Stimulated activated CD8-positive, alpha-beta memory T cell treated with anti-CD3 and anti-CD28 coated beads, Interleukin-2, amount 100 ng/mL, for 48 hours (primary cell): Measurements from ENCODE around the gene AK9.
"Not testable (repeated sequence)": the region's sequence is repeated elsewhere in the genome, so short reads cannot be mapped to it uniquely, and the experiment has no call there.

Source experiments
- DNase-seq, 2 donors: peaks; one replicate each; pipeline ENCODE4 v3.0.0-alpha.2; 2020; ENCODE audit warnings: low read depth in 2 of 2

The AK9 gene

DNA sequence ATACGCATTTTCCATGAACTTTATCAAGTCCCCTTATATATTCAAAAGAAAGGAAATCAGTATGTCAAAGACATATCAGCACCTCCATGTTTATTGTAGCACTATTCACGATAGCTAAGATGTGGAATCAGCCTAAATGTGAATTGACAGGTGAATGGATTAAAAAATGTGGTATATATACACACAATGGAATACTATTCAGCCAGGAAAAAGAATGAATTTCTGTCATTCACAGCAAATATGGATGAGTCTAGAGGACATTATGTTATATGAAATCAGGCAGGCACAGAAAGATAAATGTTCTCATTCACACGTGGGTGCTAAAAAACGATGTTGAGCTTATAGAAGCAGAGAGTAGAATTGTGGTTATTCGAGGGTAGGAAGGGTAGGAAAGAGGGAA is 5.4 kb upstream of the AK9 start:
- DNase-seq: no peak

DNA sequence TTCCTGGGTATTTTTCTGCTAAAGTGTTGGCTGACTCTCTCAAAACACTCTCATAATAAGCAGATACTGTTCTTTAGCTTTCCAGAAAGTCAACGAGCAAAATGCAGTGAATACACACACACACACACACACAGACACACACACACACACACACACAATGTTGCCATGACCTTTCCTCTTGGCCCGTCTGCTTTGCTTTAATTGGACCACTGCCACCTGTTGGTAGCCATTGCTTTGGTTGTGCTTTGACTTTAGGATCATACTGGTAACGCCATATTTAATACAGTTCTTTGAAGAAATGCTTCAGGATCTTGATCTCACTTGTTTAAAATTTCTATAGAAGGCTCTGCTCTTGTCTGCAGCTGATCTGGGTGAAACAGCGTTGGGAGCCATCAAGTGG is 4.5 kb upstream of the AK9 start:
- DNase-seq: no peak

DNA sequence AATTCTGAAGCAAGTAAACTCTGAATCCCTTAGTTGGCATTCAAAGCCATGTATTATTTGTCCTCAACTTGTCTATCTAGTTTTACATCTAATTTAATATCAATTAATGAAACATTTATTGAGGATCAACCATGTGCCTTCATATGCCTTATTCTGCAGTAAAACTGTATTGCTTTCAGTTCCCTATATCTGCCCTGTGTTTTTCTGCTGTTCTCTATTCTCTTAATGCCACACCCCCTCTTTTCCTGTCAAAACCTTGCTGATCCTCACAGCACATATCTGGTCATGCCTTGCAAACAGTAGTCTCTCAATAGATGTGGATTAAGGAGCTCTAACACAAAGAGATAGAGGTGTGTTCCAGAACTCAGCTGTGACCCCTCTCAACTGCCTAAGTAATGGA is 2.1 kb upstream of the AK9 start:
- no peak for DNase-seq

DNA sequence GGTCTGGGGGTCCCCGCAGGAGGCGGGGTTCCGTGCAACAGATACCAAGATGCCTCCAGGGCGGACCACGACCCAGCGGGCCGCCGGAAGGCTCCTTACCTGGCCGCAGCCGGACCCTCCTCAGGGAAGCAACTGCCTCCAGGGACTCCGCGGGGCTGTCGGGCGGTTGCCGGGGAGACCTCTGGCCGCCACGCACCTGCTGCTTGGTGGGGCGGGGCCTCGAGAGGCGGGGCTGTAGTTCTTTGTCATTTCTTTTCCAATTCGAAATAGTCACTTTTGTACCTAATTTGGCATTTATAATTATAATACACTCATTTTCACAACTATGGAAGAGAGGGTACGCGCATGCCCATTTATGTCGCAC is 647 bp downstream of the AK9 start:
- peak; percentile 47 to 51 for DNase-seq

DNA sequence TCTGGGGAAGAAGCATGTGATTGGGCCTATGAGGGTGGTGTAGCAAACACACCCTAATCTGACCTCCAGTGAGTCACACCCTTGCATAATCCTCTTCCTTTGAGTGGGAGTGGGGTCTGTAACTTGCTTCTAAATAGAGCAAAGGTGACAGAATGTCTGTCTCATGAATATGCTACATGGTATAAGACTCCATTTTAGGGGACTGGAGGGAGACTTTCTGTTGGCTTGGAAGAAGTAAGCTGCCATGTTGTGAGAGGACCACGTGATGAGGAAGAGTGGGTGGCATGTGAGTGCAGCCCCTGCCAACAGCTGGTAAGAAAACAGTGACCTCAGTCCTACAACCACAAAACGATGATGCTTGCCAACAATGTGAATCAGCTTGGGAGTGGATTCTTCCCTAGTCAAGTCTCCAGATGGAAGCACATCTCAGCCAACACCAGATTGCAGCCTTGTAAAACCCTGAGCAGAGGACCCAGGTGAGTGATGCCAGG is 3.7 kb downstream of the AK9 start:
- no peak for DNase-seq

DNA sequence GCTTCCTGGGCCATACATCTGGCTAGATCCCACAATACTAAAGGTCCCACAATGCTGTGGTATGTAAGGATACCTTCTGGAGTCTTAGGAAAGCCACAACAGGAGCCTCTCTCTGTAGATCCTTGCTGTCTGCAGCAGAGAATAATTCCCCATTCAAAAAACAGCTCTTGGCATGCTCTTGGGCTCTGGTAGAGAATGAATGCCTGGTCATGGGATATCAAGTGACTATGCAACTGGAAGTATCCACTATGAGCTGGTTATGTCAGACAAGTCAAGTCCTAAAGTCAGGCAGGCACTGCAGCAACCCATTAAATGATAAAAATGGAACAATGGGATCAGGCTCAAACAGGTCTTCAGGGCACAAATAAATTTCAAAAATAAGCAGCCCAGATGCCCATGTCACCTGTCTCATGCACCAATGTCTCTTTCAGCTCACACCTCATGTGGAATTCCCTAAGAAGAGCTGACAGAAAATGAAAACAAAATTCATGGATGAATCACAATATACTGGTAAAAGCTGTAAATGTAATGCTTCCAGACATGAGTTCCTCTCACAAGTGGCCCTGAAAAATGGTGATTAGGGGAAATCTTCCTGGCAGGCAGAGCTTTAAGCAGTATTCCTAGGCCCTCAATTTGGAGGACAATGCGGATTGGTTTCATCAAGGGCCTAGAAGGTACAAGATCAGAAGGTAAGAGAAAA is 4.3 kb downstream of the AK9 start:
- DNase-seq: no peak

DNA sequence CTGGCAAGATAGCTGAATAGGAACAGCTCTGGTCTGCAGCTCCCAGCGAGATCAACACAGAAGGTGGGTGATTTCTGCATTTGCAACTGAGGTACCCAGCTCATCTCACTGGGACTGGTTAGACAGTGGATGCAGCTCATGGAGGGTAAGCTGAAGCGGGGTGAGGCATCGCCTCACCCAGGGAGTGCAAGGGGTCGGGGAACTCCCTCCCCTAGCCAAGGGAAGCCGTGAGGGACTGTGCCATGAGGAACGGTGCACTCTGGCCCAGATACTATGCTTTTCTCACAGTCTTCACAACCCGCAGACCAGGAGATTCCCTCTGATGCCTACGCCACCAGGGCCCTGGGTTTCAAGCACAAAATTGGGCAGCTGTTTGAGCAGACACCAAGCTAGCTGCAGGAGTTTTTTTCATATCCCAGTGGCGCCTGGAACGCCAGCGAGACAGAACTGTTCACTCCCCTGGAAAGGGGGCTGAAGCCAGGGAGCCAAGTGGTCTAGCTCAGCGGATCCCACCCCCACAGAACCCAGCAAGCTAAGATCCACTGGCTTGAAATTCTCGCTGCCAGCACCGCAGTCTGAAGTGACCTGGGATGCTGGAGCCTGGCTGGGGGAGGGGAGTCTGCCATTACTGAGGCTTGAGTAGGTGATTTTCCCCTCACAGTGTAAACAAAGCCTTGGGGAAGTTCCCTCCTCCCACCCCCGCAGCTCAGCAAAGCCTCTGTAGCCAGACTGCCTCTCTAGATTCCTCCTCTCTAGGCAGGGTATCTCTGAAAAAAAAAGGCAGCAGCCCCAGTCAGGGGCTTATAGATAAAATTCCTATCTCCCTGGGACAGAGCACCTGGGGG is 12.1 kb downstream of the AK9 start:
- not testable (repeated sequence) for DNase-seq

DNA sequence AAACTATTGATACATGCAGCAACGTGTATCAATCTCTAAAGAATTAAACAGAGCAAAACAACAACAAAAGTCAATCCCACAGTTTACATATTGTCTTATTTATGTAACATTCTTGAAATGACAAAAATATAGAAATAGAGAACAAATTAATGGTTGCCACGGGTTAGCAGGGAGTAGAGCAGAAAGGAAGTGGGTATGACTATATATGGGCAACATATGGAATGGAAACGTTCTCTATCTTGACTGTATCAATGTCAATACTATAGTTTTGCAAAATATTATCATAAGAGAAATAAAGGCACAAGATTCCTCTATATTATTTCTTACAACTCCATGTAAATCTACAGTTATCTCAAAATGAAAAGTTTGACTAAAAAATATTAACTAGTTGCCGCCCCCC is 12.8 kb downstream of the AK9 start:
- no peak for DNase-seq

DNA sequence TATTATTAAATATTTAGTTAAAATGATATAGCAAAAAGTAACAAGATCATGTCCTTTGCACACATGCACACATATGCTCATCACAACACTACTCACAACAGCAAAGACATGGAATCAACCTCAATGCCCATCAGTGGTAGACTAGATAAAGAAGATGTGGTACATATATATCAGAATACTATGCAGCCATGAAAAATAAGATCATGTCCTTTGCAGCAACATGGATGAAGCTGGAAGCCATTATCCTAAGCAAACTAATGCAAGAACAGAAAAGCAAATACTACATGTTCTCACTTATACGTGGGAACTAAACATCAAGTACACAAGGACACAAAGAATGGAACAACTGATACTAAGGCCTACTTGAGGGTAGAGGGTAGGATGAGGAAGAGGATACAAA is 14.3 kb downstream of the AK9 start:
- DNase-seq: no peak

DNA sequence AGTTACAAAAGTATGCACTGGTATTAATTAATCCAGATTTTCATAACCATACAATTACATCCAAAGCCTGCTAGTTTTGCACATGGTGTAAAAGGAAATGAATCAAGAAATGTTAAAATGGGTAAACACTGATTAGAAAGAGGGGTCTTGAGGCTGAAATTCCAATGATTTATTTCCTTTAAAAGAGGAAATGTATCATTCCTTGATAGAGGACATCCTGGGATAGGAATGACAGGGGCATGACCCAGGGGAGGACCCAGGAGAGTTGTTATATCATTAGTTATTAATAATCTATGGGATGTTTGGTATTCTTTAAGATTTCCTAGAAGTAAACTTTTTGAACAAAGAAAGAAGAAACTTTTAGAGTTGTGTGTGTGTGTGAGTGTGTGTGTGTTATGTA is 18.2 kb downstream of the AK9 start:
- no peak for DNase-seq

DNA sequence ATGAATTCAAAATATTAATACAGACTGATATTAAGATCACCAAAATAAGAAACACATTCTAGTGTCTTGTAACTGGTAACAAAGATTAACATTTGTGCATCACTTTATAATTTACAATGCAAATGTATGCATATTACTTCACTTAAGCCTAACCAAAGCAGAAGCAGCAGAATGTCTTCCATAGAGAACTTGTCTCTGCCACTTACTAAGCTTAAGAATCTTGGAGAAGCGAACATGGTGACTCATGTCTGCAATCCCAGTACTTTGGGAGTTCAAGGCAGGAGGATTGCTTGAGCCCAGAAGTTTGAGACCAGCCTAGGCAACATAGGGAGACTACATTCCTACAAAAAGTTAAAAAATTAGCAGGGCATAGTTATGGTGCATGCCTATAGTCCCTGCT is 18.8 kb downstream of the AK9 start:
- no peak for DNase-seq

DNA sequence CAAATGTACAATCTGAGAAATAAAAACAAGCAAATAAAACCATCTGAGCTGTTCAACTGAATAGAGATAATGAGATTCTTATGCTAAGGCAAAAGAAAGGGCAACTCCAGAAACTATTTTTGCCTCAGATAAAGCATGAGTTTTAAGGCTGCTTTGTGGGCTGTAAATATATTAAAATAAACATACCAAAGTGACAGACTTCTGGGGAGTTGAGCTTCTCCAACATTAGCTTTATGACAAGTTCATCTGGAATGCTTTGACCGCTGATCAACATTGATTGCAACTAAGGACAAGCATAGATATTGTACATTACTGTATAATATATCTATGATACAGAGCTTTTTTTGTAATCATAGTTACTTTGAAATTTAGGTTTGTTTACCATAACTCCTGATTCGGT is 19.3 kb downstream of the AK9 start:
- DNase-seq: no peak

DNA sequence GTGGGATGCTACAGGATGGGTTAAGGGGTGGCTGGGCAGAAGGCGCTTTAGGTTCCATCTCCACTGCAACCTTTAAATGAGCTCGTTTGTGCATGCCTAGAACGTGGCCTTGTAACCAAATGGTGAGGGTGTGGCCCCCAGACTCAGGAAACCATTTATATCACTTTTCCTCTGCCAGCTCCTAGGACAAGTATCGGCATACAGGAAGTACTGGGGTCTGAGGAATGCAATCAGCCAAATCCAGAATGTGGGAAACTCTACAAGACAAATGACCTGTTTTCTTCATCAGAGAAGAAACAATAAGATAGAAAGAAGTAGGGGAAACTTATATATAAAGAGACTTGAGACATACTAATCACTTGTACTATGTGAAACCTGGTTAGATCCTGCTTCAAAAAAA is 21.2 kb downstream of the AK9 start:
- no peak for DNase-seq

DNA sequence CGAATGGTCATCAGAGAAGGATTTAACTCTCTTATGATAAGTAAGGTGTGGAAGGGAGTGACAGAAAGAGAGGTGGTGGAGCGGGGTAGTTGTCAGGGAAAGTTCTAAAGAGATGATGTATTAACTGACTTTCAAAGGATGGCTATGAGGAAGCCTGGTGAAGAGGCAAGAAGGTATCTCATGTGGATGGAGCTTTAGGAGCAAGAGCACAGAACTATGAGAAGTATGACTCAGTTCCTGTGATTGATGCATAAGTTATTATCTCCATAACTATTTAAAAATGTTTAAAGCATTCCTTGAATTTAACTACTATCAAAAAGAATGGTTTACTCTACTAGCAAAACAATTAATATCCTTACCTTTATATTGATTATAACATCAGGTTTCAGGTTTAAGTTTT is 28.8 kb downstream of the AK9 start:
- DNase-seq: no peak

DNA sequence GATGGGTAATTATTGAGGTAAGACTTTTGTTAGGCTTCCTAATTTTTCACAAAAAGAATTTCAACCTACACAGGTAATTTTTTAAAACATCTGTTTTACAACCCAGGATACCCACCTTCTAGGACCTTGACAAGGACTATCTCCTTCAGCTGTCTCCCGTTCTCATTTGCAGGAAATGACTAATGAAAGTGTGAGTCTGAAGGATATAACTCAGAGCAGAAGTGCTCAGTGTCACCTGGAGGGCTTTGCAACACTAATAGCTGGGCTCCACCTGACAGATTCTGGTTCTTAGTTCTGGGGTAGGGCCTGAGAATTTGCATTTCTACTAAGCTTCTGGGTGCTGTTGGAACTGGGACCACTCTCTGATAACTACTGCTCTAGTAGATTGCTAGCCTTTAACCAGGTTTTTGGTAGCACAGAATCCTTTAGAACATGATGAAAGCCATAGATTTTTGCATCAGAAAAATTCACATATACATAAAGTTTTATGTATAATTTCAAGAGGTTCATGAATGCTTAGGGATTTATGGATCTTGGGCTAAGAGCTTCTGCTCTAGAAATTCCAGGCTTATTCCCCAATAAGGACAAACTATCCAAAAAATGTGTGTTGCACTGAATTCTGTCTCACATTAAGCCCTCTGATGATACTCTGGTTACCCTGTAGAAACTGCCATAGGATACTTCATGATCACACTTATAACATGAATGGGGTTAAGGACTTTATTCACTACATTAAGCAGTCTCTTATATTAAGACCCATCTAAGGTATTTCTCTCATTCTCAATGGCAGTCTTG is 30.3 kb downstream of the AK9 start:
- no peak for DNase-seq

DNA sequence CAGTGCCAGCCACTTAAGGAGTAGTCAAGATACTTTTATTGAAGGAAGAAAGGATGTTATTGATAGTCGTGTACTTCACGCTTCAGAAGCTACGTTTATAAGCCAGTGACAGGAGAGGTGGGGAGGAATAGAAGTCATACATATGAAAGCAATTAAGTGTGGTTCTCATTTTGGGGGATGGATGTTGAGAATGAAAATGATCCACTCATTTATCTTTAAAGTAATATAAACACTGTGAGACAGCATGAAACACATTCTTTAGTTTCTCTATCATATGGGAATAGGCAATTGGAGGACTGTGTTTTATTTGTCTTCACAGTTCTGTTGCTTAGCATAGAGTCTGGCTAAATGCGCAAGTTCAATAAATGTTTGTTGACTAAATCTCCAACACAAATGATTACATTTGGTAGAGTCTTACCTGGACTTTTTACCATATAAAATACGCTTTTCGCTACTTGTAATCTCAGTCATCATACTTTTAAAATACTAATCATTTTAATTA is 35.2 kb downstream of the AK9 start:
- no peak for DNase-seq

DNA sequence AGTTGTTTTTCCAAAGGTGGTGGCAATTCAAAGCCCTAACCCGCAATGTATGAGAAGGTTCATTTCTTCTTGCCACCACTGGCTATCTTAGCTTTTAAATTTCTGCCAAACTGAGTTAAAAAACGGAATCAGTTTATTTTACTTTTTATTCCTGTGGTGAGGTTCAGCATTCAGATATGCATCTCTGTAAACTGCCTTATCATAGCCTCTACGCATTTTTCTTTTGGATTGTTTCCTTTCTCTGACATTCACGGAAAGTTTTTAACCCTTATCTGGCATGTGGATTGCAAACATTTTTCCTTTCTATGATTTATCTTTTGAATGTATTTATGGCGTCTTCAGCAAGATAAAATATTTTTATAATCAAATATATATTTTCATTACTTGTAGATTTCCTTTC is 37.7 kb downstream of the AK9 start:
- DNase-seq: no peak

DNA sequence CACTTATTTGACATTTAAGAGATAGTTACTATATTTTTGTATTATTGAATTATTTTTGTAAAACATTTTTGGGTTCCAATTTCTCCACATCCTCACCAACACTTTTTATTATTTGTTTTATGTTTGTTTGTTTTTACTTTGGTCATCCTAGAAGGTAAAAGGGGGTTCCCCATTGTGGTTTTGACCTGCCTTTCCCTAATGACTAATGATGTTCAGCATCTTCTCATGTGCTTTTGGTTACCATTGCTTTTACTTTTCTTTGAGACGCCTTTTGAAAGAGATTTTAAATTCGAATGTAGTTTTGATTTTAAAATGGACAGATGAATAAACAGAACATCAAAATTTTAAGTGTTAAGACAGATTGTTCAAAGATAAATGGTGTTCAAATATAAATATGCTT is 46.9 kb downstream of the AK9 start:
- no peak for DNase-seq

DNA sequence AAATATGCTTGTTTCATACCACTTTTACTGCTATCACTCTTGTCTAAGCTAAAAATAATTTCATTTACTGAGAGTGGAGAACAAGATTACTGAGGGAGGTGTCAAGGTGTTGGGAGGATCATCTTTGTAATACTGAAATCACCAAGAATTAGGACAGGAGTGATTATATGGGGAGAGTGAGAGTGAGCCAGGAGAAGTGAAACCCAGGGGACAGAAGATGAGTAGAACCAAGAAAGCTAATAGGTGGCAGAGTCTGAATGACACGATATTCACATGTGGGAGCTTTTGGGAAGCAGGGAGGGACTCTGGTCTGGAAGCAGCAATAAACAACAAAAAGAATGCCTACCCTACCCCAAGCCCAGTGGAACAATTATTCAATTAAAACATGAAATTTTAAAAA is 58.6 kb downstream of the AK9 start:
- no peak for DNase-seq

DNA sequence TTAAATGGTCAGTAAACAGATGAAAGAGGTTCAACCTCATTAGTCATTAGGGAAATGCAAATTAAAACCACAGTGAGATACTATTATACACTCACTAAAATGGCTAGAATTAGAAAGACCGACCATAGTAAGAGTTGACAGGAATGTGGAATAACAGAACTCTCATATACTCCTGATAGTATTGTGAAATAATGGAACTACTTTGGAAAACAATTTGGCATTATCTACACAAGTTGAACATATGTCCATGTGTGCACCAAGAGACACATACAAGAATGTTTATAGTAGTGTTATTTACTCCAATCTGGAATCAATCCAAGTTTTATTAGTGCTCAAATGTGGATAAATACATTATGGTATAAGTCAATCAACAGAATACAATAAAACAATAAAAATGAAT is 59.6 kb downstream of the AK9 start:
- DNase-seq: no peak

DNA sequence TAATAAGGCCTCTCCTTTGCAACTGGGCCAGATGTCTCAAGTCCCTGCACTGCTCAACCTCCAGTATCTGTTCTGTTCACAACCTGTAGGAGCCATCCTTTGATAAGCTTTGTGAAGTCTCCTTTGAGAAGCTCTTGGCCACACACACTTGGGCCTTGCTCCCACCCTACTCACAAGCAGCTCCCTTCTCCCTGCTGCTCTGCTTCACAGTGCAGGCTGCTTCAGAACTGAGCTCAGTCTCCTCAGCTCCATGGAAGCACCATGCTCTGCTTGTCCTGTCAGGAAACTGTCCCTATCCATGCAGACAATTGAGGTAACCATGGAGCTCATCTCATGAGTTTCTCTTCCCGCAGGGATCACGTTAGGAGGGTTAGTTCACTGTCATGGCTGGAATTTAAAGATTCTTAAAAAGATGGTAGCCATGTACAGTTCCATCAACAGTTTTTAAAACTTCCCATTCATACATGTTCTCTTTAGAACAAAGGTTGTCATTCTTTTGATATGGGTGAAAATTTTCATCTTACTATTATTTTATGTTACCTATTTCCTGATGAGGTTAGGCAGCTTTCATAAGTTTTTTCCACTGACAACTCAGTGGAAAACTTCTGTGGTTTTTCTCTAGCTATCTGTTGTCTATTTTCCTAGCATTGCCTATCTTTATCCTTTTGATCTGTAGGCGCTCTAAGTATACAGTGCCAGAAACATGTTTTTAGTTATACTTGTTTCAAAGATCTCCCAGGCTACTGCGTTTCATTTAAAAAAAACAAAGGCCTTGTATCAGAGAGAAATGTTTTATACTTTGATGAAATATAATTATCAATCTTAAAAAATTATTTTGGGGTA is 62.6 kb downstream of the AK9 start:
- DNase-seq: no peak

DNA sequence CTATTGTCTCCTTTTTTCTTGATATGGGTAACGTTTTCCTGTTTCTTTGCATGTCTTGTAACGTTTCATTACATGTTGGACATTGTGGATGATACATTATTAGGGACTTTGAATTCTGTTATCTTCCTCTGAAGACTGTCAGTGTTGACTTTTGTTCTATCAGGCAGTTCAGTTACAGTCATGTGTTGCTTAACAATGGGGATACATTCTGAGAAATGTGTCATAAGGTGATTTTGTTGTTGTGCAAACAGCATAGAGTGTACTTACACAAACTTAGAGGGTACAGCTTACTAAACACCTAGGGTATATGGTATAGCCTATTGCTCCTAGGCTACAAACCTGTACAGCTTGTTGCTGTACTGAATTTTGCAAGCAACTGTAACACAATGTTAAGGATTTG is 64.7 kb downstream of the AK9 start:
- DNase-seq: no peak
